ENCODE data around the gene PODXL2. TPM values are rescaled to one million over a fixed set of nuclear protein-coding genes. Genes with fewer than 3 reads are reported as not detected.

The PODXL2 gene
- total RNA-seq, 1 donor from 2014 or later, result 5.7 TPM

DNA sequence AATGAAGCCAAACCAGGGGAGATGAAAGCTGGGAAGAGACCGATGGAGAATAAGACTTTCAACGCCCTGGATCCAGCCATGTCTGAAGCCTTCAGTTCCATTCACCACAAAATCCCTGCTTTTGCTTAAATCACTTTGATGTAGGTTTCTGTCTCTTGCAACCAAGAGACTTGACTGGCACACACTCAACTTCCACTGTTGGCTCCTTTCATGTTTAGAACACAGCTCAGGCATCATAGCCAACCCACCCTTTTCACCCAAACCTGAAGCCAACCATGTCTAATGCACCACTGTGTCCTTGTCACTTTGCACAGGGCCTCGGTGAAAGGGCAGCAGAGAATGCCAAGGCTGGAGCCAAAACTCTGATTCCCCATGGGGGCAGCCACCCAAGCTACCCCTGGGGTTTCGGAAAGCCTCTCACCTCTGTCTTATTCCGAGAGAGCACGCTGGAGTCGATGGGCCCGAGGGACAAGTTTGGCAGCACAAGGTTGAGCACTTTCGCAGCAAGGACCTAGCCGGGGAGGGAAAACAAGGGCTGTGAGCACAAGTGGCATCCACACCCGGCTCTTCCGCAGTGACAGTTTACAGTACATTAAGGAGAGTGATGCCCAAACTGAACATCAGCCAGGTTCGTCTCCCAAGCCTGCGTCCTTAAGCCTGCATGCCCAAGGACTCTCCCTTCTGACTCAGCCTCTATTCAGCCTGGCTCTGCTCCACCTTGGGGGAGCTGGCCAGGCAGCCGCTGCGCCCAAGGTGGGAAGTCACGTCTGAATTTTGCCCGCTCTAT lies 81.4 kb downstream of the PODXL2 start:
- no peaks in the 10 kb centered on the region for H3K27me3 Mint-ChIP-seq (ENCODE audit: unreplicated experiment)
- no peak overlapping the region for H3K4me3 Mint-ChIP-seq (ENCODE audit: unreplicated experiment)
- peaks cover 51% of the 10 kb centered on the region for H3K4me1 Mint-ChIP-seq (ENCODE audit: unreplicated experiment)
- no peak overlapping the region for H3K27ac Mint-ChIP-seq (ENCODE audit: unreplicated experiment)
- H3K36me3 Mint-ChIP-seq (ENCODE audit: unreplicated experiment), result peaks cover 14% of the 10 kb centered on the region
- TF ChIP-seq, protein P1, sequence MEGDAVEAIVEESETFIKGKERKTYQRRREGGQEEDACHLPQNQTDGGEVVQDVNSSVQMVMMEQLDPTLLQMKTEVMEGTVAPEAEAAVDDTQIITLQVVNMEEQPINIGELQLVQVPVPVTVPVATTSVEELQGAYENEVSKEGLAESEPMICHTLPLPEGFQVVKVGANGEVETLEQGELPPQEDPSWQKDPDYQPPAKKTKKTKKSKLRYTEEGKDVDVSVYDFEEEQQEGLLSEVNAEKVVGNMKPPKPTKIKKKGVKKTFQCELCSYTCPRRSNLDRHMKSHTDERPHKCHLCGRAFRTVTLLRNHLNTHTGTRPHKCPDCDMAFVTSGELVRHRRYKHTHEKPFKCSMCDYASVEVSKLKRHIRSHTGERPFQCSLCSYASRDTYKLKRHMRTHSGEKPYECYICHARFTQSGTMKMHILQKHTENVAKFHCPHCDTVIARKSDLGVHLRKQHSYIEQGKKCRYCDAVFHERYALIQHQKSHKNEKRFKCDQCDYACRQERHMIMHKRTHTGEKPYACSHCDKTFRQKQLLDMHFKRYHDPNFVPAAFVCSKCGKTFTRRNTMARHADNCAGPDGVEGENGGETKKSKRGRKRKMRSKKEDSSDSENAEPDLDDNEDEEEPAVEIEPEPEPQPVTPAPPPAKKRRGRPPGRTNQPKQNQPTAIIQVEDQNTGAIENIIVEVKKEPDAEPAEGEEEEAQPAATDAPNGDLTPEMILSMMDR (IDR thresholded peaks at IDR 0.05), result no peak
- H3K9me3 Mint-ChIP-seq (ENCODE audit: unreplicated experiment), result no peaks in the 10 kb centered on the region
- DNase-seq (ENCODE audit: extremely low spot score, unreplicated experiment), result no peak

DNA sequence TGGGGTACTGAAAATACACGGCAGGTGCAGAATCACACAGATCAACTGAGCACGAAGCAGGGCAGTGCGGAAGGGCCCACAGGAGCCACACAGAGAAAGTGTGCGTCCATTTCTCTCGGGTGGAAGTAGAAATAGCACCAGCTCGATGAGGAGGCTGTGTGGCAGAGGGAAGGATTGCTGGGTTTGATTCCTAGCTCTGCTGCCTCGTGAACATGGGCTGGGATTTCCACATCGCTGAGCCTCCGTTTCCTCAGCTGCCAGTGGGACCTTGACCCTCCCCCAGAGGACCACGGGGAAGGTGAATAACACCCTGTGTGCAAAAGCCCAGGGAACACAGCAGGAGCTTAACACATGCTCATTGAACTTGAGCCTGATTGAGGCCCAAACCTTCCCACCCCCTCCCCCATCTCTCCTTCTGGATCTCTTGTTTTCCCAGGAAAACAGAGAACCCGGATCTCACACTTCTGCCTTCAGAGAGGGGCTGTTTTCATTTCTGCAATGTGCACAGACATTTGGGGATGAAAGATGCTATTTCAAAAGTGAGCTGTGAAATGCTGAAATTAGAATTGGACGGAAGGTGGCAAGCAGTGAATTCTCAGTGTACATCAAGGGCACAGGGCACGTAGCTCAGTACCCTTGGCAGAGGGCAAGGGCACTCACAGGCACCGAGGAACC lies 82.2 kb downstream of the PODXL2 start:
- no peak for DNase-seq (ENCODE audit: extremely low spot score, unreplicated experiment)
- no peaks in the 10 kb centered on the region for H3K9me3 Mint-ChIP-seq (ENCODE audit: unreplicated experiment)
- H3K27ac Mint-ChIP-seq (ENCODE audit: unreplicated experiment), result no peak overlapping the region
- H3K4me1 Mint-ChIP-seq (ENCODE audit: unreplicated experiment), result peaks cover 49% of the 10 kb centered on the region
- H3K27me3 Mint-ChIP-seq (ENCODE audit: unreplicated experiment), result no peaks in the 10 kb centered on the region
- H3K4me3 Mint-ChIP-seq (ENCODE audit: unreplicated experiment), result no peak overlapping the region
- H3K36me3 Mint-ChIP-seq (ENCODE audit: unreplicated experiment), result peaks cover 18% of the 10 kb centered on the region
- TF ChIP-seq, protein P1 (IDR thresholded peaks at IDR 0.05), result no peak

DNA sequence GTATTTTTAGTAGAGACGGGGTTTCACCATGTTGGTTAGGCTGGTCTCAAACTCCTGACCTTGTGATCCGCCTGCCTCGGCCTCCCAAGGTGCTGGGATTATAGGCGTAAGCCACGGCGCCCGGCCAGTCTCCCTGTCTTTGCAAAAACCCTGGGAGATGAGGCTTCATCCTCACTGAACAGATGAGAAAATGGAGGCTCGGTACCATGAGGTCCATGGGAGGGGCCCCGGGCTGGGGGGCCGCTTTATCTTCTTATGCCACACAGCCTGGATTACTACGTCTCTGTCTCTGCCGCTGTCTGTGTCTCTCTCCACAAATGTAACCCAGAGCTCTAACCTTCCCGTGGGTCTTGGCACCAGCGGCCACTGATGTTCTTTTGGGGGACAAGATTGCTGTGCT lies 82.9 kb downstream of the PODXL2 start:
- H3K27me3 Mint-ChIP-seq (ENCODE audit: unreplicated experiment), result no peaks in the 10 kb centered on the region
- H3K4me3 Mint-ChIP-seq (ENCODE audit: unreplicated experiment), result no peak overlapping the region

DNA sequence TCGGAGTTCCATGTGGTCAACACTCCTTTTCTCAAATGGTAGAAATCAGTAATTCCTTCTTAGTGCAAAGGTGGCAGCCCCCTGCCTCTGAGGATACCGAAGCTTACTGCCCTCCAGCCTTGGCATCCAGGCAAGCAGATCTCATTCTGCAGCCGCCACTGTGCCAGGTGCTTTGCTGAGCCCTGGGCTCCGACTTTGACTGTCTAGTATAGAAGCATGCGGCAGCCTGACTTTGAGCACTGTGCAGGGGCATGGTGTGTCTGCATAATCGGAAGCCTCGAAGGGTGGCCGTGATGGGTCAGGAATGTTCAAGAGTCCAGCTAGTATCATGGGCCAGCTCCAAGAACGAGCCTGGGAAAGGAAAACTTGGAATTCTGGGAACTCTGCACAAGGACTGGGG lies 83.5 kb downstream of the PODXL2 start:
- peaks cover 21% of the 10 kb centered on the region for H3K36me3 Mint-ChIP-seq (ENCODE audit: unreplicated experiment)
- no peaks in the 10 kb centered on the region for H3K9me3 Mint-ChIP-seq (ENCODE audit: unreplicated experiment)
- H3K4me3 Mint-ChIP-seq (ENCODE audit: unreplicated experiment), result no peak overlapping the region
- H3K27ac Mint-ChIP-seq (ENCODE audit: unreplicated experiment), result no peak overlapping the region
- no peaks in the 10 kb centered on the region for H3K27me3 Mint-ChIP-seq (ENCODE audit: unreplicated experiment)
- H3K4me1 Mint-ChIP-seq (ENCODE audit: unreplicated experiment), result peaks cover 36% of the 10 kb centered on the region
- TF ChIP-seq, protein P1 (IDR thresholded peaks at IDR 0.05), result no peak
- DNase-seq (ENCODE audit: extremely low spot score, unreplicated experiment), result no peak

More for the DNA sequence above, 82.9 kb downstream of the PODXL2 start:
- Mint-ChIP-seq H3K27ac (ENCODE audit: unreplicated experiment) (no peak overlapping the region), H3K36me3 (ENCODE audit: unreplicated experiment) (peaks cover 21% of the 10 kb centered on the region), H3K4me1 (ENCODE audit: unreplicated experiment) (peaks cover 42% of the 10 kb centered on the region), H3K9me3 (ENCODE audit: unreplicated experiment) (no peaks in the 10 kb centered on the region)
- DNase-seq (ENCODE audit: extremely low spot score, unreplicated experiment), result no peak
- TF ChIP-seq, protein P1 (IDR thresholded peaks at IDR 0.05), result no peak
